ENCODE measurements around the gene TNFAIP1. TPM values are rescaled to one million over a fixed set of nuclear protein-coding genes. Genes with fewer than 3 reads are reported as not detected.

Gene TNFAIP1
- total RNA-seq, 1 experiment from 2014 or later: 21.3 TPM

GRCh38 chr17:28293994-28294393 lies 41.6 kb upstream of the TNFAIP1 start:
- peaks cover 5% of the 10 kb centered on the region; the same call in 1 of the 2 replicates for H3K27me3 Mint-ChIP-seq (ENCODE audit: low read depth)
- ATAC-seq: no peak
- CTCF ChIA-PET: no interaction called here
- POLR2A ChIA-PET: interaction anchor here (0.9 kb wide), 1 partner anchor 42 kb away, joined by 4 read pairs; the partner anchor contains the start of genes IFT20 and TNFAIP1
- no peaks in the 10 kb centered on the region for H3K36me3 Mint-ChIP-seq
- no peaks in the 10 kb centered on the region for H3K9me3 Mint-ChIP-seq
- DNase-seq (ENCODE audit: low spot score): no peak
- H3K4me1 Mint-ChIP-seq: no peaks in the 10 kb centered on the region
- no peak for TF ChIP-seq MXD4 (CRISPR knock-in tag; IDR thresholded peaks at IDR 0.05; ENCODE audit: borderline replicate concordance)
- TF ChIP-seq NR1H2 (CRISPR knock-in tag; IDR thresholded peaks at IDR 0.05): no peak
- TF ChIP-seq KAT7 (CRISPR knock-in tag; IDR thresholded peaks at IDR 0.05; ENCODE audit: borderline replicate concordance): no peak
- TF ChIP-seq ZNF416 (CRISPR knock-in tag; IDR thresholded peaks at IDR 0.05): no peak
- no peak for TF ChIP-seq GRHL2 (CRISPR knock-in tag; IDR thresholded peaks at IDR 0.05; ENCODE audit: insufficient replicate concordance, severe bottlenecking)
- TF ChIP-seq GABPB1 (CRISPR knock-in tag; IDR thresholded peaks at IDR 0.05): no peak
- TF ChIP-seq MLX (CRISPR knock-in tag; IDR thresholded peaks at IDR 0.05): no peak
- no peak for TF ChIP-seq ESRRA (CRISPR knock-in tag; IDR thresholded peaks at IDR 0.05; ENCODE audit: borderline replicate concordance)
- TF ChIP-seq, protein P1, sequence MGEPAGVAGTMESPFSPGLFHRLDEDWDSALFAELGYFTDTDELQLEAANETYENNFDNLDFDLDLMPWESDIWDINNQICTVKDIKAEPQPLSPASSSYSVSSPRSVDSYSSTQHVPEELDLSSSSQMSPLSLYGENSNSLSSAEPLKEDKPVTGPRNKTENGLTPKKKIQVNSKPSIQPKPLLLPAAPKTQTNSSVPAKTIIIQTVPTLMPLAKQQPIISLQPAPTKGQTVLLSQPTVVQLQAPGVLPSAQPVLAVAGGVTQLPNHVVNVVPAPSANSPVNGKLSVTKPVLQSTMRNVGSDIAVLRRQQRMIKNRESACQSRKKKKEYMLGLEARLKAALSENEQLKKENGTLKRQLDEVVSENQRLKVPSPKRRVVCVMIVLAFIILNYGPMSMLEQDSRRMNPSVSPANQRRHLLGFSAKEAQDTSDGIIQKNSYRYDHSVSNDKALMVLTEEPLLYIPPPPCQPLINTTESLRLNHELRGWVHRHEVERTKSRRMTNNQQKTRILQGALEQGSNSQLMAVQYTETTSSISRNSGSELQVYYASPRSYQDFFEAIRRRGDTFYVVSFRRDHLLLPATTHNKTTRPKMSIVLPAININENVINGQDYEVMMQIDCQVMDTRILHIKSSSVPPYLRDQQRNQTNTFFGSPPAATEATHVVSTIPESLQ (CRISPR knock-in tag; IDR thresholded peaks at IDR 0.05): no peak
- TF ChIP-seq NFE2L1 (CRISPR knock-in tag; IDR thresholded peaks at IDR 0.05): no peak
- TF ChIP-seq, protein P2, sequence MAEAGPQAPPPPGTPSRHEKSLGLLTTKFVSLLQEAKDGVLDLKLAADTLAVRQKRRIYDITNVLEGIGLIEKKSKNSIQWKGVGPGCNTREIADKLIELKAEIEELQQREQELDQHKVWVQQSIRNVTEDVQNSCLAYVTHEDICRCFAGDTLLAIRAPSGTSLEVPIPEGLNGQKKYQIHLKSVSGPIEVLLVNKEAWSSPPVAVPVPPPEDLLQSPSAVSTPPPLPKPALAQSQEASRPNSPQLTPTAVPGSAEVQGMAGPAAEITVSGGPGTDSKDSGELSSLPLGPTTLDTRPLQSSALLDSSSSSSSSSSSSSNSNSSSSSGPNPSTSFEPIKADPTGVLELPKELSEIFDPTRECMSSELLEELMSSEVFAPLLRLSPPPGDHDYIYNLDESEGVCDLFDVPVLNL (CRISPR knock-in tag; IDR thresholded peaks at IDR 0.05; ENCODE audit: borderline replicate concordance, low read depth): no peak
- no peak for TF ChIP-seq TEAD4 (CRISPR knock-in tag; IDR thresholded peaks at IDR 0.05)
- no peak for TF ChIP-seq ZNF671 (CRISPR knock-in tag; IDR thresholded peaks at IDR 0.05)
- no peak for TF ChIP-seq HMGA2 (CRISPR knock-in tag; IDR thresholded peaks at IDR 0.05)
- no peak for TF ChIP-seq ZBTB21 (CRISPR knock-in tag; IDR thresholded peaks at IDR 0.05; ENCODE audit: borderline replicate concordance)
- no peak overlapping the region for H3K27ac Mint-ChIP-seq
- no peak overlapping the region for H3K4me3 Mint-ChIP-seq

GRCh38 chr17:28295677-28296578 lies 39.6 kb upstream of the TNFAIP1 start:
- ATAC-seq (no peak), DNase-seq (ENCODE audit: low spot score) (no peak)
- TF ChIP-seq, protein P3, sequence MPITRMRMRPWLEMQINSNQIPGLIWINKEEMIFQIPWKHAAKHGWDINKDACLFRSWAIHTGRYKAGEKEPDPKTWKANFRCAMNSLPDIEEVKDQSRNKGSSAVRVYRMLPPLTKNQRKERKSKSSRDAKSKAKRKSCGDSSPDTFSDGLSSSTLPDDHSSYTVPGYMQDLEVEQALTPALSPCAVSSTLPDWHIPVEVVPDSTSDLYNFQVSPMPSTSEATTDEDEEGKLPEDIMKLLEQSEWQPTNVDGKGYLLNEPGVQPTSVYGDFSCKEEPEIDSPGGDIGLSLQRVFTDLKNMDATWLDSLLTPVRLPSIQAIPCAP (CRISPR knock-in tag; IDR thresholded peaks at IDR 0.05): no peak
- TF ChIP-seq ZNF425 (CRISPR knock-in tag; conservative IDR thresholded peaks at IDR 0.05) (no peak), GRHL2 (CRISPR knock-in tag; IDR thresholded peaks at IDR 0.05; ENCODE audit: insufficient replicate concordance, severe bottlenecking) (no peak), FOXJ3 (CRISPR knock-in tag; IDR thresholded peaks at IDR 0.05; ENCODE audit: borderline replicate concordance) (no peak), ATF1 (CRISPR knock-in tag; IDR thresholded peaks at IDR 0.05) (no peak), ZNF671 (CRISPR knock-in tag; IDR thresholded peaks at IDR 0.05) (no peak)
- TF ChIP-seq, protein P4, sequence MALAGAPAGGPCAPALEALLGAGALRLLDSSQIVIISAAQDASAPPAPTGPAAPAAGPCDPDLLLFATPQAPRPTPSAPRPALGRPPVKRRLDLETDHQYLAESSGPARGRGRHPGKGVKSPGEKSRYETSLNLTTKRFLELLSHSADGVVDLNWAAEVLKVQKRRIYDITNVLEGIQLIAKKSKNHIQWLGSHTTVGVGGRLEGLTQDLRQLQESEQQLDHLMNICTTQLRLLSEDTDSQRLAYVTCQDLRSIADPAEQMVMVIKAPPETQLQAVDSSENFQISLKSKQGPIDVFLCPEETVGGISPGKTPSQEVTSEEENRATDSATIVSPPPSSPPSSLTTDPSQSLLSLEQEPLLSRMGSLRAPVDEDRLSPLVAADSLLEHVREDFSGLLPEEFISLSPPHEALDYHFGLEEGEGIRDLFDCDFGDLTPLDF (CRISPR knock-in tag; IDR thresholded peaks at IDR 0.05): no peak
- Mint-ChIP-seq H3K27ac (no peak overlapping the region), H3K4me3 (no peak overlapping the region), H3K4me1 (peaks cover 5% of the 10 kb centered on the region; the same call in 1 of the 2 replicates), H3K36me3 (no peaks in the 10 kb centered on the region), H3K9me3 (no peaks in the 10 kb centered on the region), H3K27me3 (ENCODE audit: low read depth) (peaks cover 5% of the 10 kb centered on the region; the same call in 1 of the 2 replicates)
- ChIA-PET POLR2A (no interaction called here), CTCF (interaction anchor here (0.5 to 0.8 kb wide), 4 partner anchors 14 to 402 kb away, joined by 3 read pairs; no protein-coding TSS in a partner anchor)

All from WTC11 (cell line).